MCF 10A (cell line): ENCODE results near the gene CR1. TPM values are rescaled to one million over a fixed set of nuclear protein-coding genes. Genes with fewer than 3 reads are reported as not detected.
"Not testable (repeated sequence)": the region's sequence is repeated elsewhere in the genome, so short reads cannot be mapped to it uniquely, and the experiment has no call there.

Experiments
- BruUV-seq: library from RNA; stranded (reverse); fragments of 400-500 nt; replicated peaks from 2 replicates; lab custom pipeline; 2021; lab: Mats Ljungman, UMichigan
- CTCF ChIA-PET: fragments of 300-600 bp; sonication (Branson Sonifier 250); formaldehyde crosslinking; extraction: SDS; loops from one replicate; lab custom pipeline; 2021; ENCODE audit warnings: antibody characterized with exemption, inconsistent platforms; lab: Yijun Ruan, JAX
- POLR2A ChIA-PET: fragments of 300-600, 350-650 bp; sonication (Branson Sonifier 250); formaldehyde crosslinking; extraction: SDS; loops from one replicate; lab custom pipeline; 2020; ENCODE audit warnings: antibody characterized with exemption, inconsistent platforms; lab: Yijun Ruan, JAX
- DNase-seq: peaks from one replicate; pipeline ENCODE4 v3.0.0-alpha.2; 2018; ENCODE audit not compliant: unreplicated experiment
- H3K27ac Mint-ChIP-seq: one replicate; pipeline ENCODE4 v1.8.0; 2022; ENCODE audit warnings: mild to moderate bottlenecking, low read depth, mixed read lengths; ENCODE audit not compliant: unreplicated experiment
- H3K27me3 Mint-ChIP-seq: one replicate; pipeline ENCODE4 v1.8.0; 2022; ENCODE audit warnings: mixed read lengths; ENCODE audit not compliant: insufficient read depth, unreplicated experiment
- H3K36me3 Mint-ChIP-seq: one replicate; pipeline ENCODE4 v1.8.0; 2022; ENCODE audit warnings: mild to moderate bottlenecking, moderate library complexity, mixed read lengths; ENCODE audit not compliant: insufficient read depth, unreplicated experiment
- H3K4me1 Mint-ChIP-seq: one replicate; pipeline ENCODE4 v1.8.0; 2022; ENCODE audit warnings: mixed read lengths; ENCODE audit not compliant: insufficient read depth, unreplicated experiment
- H3K4me3 Mint-ChIP-seq: one replicate; pipeline ENCODE4 v1.8.0; 2022; ENCODE audit warnings: mild to moderate bottlenecking, moderate library complexity, mixed read lengths; ENCODE audit not compliant: unreplicated experiment
- H3K9me3 Mint-ChIP-seq: one replicate; pipeline ENCODE4 v1.8.0; 2022; ENCODE audit warnings: mixed read lengths; ENCODE audit not compliant: unreplicated experiment
- CTCF ChIP-seq: fragments of 200-600 bp; IDR thresholded peaks from one replicate; pipeline ENCODE4 v1.8.0; 2022; ENCODE audit warnings: antibody characterized with exemption, mild to moderate bottlenecking; ENCODE audit not compliant: unreplicated experiment
- intact Hi-C: fragments of 100-400 bp; cut with micrococcal nuclease; formaldehyde crosslinking; loops from 2 replicates; pipeline ENCODE4 v1.14.1; 2022
- total RNA-seq: library from RNA; stranded (reverse); gene quantifications from 2 replicates; pipeline ENCODE4 v1.2.3, GENCODE V29; 2022

CR1 gene
- total RNA-seq, 1 experiment from 2014 or later: not detected

GRCh38 chr1:207494171-207494570 lies 1.8 kb upstream of the CR1 start:
- TF ChIP-seq CTCF: no peak
- H3K27ac Mint-ChIP-seq: no peak overlapping the region
- DNase-seq: no peak
- peaks cover 20% of the 10 kb centered on the region for H3K27me3 Mint-ChIP-seq
- no peak overlapping the region for H3K4me3 Mint-ChIP-seq
- intact Hi-C loops: no loop called here
- ChIA-PET CTCF (no interaction called here), POLR2A (no interaction called here)
- BruUV-seq: no TSS peak
- H3K36me3 Mint-ChIP-seq: no peaks in the 10 kb centered on the region
- no peaks in the 10 kb centered on the region for H3K4me1 Mint-ChIP-seq
- H3K9me3 Mint-ChIP-seq: no peaks in the 10 kb centered on the region

- not testable (repeated sequence) for BruUV-seq, H3K9me3 Mint-ChIP-seq, H3K27ac Mint-ChIP-seq, H3K4me1 Mint-ChIP-seq, H3K4me3 Mint-ChIP-seq, H3K36me3 Mint-ChIP-seq, DNase-seq
- CTCF ChIA-PET: interaction anchor here (0.9 to 1.7 kb wide), 5 partner anchors 72 to 446 kb away, joined by 3 to 5 read pairs (median 3); no protein-coding TSS in a partner anchor
- H3K27me3 Mint-ChIP-seq: peaks cover 25% of the 10 kb centered on the region
- intact Hi-C loops: loop anchor here (5.0 kb wide), 2 partner anchors 173 to 177 kb away; partner anchors contain the start of gene CD55
- POLR2A ChIA-PET: interaction anchor here (0.7 kb wide), 1 partner anchor 9 kb away, joined by 3 read pairs; no protein-coding TSS in a partner anchor
Measured at GRCh38 chr1:207495281-207495680, 676 bp upstream of the CR1 start.

- intact Hi-C loops: loop anchor here (2.0 to 5.0 kb wide), 3 partner anchors 174 to 585 kb away; partner anchors contain the start of gene CD55
- H3K4me3 Mint-ChIP-seq: no peak overlapping the region
- H3K9me3 Mint-ChIP-seq: no peaks in the 10 kb centered on the region
- peaks cover 52% of the 10 kb centered on the region for H3K27me3 Mint-ChIP-seq
- TF ChIP-seq CTCF: no peak
- POLR2A ChIA-PET: interaction anchor here (0.6 to 1.3 kb wide), 3 partner anchors 11 to 418 kb away, joined by 3 to 4 read pairs (median 3); no protein-coding TSS in a partner anchor
- BruUV-seq: no TSS peak
- H3K36me3 Mint-ChIP-seq: no peaks in the 10 kb centered on the region
- CTCF ChIA-PET: interaction anchor here (0.6 to 8.0 kb wide), 13 partner anchors 9 to 585 kb away, joined by 3 to 168 read pairs (median 7); partner anchors contain the start of gene CR2
- peaks cover 6% of the 10 kb centered on the region for H3K4me1 Mint-ChIP-seq
- H3K27ac Mint-ChIP-seq: no peak overlapping the region
- DNase-seq: no peak
Measured at GRCh38 chr1:207497941-207498340, 2.0 kb downstream of the CR1 start.

GRCh38 chr1:207499573-207499972 lies 3.6 kb downstream of the CR1 start:
- H3K4me1 Mint-ChIP-seq: peaks cover 6% of the 10 kb centered on the region
- BruUV-seq: no TSS peak
- peak; percentile 97 for TF ChIP-seq CTCF
- peak; percentile 90 for DNase-seq
- H3K27me3 Mint-ChIP-seq: peaks cover 68% of the 10 kb centered on the region
- CTCF ChIA-PET: interaction anchor here (0.5 to 8.0 kb wide), 82 partner anchors 10 to 1565 kb away, joined by 3 to 168 read pairs (median 5); partner anchors contain the start of genes C1orf116, C4BPB, CD55 and CR2
- H3K27ac Mint-ChIP-seq: no peak overlapping the region
- H3K36me3 Mint-ChIP-seq: no peaks in the 10 kb centered on the region
- no peaks in the 10 kb centered on the region for H3K9me3 Mint-ChIP-seq
- no peak overlapping the region for H3K4me3 Mint-ChIP-seq
- POLR2A ChIA-PET: interaction anchor here (0.5 to 1.3 kb wide), 8 partner anchors 14 to 467 kb away, joined by 3 to 5 read pairs (median 4); partner anchors contain the start of gene C1orf116
- intact Hi-C loops: loop anchor here (1.0 to 5.0 kb wide), 7 partner anchors 94 to 587 kb away; partner anchors contain the start of gene CD55
